Activated CD4-positive, alpha-beta T cell treated with anti-CD3 and anti-CD28 coated beads, Interleukin-2, amount 50 U/mL, for 1 hour (primary cell): Measurements from ENCODE around the gene RHBDD2.
"Not testable (repeated sequence)": the region's sequence is repeated elsewhere in the genome, so short reads cannot be mapped to it uniquely, and the experiment has no call there.

Experiments
- DNase-seq: peaks from one replicate; pipeline ENCODE4 v3.0.0-alpha.2; 2020

Gene RHBDD2

GRCh38 chr7:75866489-75867389, 12.1 kb upstream of the RHBDD2 start:
- DNase-seq = peak; percentile 41

- DNase-seq = no peak
Observed at GRCh38 chr7:75867390-75867717, 11.5 kb upstream of the RHBDD2 start.

DNA sequence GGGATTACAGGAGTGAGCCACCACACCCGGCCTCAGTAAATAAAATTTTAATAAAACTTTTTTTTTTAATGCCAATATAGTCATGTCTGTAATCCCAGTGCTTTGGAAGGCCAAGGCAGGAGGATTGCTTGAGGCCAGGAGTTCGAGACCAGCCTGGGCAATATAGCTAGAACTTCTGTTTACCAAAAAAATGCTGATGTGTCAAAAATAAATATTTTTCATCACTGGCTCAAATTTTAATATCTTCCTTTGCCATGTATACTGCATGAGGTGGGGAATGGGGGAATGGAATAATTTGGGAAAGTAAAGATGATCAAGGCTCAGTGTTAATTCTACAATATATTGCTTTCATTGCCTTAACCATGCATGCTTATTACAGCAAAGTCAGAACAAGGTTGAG, 10.7 kb upstream of the RHBDD2 start:
- no peak for DNase-seq

- DNase-seq = no peak
Observed at GRCh38 chr7:75869776-75870379, 9.0 kb upstream of the RHBDD2 start.

DNA sequence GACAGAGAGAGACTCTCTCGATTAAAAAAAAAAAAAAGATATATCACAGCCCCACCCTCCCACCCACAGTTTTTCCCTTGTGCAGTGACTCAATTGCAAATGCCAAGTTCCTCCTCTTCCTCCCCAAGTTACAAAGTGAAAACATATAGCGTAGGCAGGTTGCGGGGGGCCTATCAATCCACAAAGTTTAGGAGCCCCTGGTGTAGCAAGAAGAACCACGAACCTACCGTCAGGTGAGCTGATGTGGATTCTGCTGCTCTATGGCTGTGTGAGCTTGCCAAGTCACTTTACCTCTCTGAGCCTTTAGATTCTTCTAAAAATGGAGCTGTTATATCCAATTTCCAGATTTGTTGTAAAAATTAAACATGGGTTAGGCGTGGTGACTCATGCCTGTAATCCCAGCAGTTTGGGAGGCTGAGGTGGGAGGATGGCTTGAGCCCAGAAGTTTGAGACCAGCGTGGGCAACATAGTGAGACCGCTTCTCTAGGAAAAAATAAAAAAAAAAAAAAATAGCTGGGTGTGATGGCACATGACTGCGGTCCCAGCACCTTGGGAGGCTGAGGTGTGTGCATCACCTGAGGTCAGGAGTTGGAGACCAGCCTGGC, 8.2 kb upstream of the RHBDD2 start:
- no peak for DNase-seq

GRCh38 chr7:75872073-75872782, 6.6 kb upstream of the RHBDD2 start:
- no peak for DNase-seq

GRCh38 chr7:75874180-75874579, 4.7 kb upstream of the RHBDD2 start:
- not testable (repeated sequence) for DNase-seq

DNA sequence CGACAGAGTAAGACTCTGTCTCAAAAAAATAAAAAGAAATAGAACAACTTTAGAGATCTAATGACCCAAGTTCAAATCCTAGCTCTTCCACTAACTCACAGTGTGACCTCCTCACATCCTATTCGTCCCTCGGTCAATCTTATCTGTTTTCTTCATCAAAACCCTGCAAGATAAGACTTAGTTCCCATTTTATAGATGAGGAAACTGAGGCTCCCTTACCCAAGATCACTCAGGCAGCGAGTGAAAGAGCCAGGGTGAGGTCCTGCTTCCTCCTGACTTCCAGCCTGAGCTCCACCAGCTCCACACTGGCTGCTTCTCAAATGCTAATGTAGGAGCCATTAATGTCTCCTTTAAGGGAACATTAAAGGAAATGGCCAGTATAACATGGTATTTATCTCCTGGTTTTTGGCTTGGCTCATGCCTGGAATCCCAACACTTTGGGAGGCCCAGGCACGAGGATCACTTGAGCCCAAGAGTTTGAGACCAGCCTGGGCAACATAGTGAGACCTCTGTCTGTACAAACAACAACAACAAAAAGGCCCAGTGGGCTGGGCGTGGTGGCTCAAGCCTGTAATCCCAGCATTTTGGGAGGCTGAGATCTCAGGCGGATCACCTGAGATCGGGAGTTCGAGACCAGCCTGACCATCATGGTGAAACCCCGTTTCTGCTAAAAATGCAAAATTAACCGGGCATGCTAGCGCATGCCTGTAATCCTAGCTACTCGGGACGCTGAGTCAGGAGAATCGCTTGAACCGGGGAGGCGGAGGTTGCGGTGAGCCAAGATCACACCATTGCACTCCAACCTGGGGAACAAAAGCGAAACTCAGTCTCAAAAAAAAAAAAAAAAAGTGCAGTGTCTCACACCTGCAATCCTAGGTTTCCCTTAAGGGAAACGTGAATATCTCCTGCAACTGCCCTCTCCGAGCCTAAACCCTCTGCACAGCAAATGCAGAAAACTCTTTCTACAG, 3.4 kb upstream of the RHBDD2 start:
- no peak for DNase-seq

DNA sequence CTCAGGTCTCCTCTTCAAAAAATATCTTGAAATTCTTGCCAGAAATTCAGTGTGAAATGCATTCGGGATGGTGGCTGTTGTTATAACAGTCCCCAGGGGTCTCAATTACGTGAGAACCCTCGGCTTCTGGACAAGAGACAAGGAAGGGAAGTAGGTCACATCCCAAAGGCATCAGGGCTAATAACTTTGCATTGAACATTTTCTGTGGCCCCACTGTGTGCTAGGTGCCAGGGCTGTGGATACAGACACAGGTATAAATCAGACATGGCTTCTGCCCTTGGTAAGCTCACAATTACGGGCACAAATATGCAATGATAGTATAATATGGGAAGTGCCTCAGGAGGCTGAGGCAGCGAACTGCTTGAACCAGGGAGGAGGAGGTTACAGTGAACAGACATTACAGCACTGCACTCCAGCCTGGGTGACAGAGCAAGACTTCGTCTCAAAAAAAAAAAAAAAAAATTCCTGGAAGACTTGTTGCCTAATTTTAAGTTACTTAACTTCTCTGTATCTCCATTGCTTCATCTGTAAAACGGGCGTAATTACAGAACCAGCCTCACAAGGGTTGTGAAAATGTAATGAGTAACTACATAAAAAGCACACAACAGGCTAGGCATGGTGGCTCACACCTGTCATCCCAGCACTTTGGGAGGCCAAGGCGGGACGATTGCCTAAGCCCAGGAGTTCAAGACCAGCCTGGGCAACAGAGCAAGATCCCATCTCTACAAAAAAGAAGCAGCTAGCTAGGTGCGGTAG, 2.5 kb upstream of the RHBDD2 start:
- DNase-seq = no peak

DNA sequence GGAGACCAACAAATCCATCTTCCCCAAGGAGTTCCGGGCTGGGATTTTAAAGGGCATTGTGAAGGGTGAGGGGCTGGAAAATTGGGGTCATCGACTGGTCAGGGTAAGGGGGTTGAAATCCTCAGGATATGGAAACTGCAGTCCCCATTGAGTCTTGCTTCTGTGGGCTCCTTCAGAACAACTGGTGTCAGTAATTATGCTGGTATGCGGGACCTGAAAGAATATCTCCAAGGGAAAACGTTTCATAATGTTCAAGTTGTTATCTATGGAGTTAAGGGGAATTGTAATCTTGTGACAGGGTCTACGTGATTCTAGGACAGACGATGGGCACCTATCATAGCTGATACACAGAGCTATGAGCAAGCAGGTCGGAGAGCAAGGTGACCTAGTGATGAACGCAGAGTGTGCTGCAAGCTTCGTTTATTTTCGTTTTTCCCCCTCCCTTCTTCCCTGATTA, 494 bp upstream of the RHBDD2 start:
- DNase-seq = no peak

GRCh38 chr7:75879771-75880184, 944 bp downstream of the RHBDD2 start:
- DNase-seq = peak; percentile 38

- DNase-seq = no peak
Observed at GRCh38 chr7:75880242-75880641, 1.4 kb downstream of the RHBDD2 start.

GRCh38 chr7:75881436-75882095, 2.7 kb downstream of the RHBDD2 start:
- no peak for DNase-seq

- not testable (repeated sequence) for DNase-seq
Observed at GRCh38 chr7:75883265-75883824, 4.5 kb downstream of the RHBDD2 start.

GRCh38 chr7:75884476-75884875, 5.6 kb downstream of the RHBDD2 start:
- DNase-seq = no peak

DNA sequence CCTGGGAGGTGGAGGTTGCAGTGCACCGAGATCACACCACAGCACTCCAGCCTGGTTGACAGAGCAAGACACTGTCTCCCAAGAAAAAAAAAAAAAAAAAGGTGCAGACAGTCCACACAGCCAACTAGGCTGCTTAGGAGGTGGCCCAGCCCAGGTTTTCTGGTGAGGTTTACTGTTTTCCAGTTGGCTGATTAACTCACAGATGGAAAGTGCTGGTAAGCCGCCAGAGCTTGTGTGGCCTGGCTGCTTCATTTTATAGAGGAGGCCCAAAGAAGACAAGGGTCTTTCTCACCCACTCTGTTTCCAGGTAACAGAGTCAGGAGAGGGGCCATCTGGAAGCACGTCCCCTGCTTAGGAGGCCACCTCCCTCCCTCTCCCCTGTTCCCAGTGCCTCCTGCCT, 6.2 kb downstream of the RHBDD2 start:
- DNase-seq = no peak

GRCh38 chr7:75887669-75888369, 9.0 kb downstream of the RHBDD2 start:
- no peak for DNase-seq

DNA sequence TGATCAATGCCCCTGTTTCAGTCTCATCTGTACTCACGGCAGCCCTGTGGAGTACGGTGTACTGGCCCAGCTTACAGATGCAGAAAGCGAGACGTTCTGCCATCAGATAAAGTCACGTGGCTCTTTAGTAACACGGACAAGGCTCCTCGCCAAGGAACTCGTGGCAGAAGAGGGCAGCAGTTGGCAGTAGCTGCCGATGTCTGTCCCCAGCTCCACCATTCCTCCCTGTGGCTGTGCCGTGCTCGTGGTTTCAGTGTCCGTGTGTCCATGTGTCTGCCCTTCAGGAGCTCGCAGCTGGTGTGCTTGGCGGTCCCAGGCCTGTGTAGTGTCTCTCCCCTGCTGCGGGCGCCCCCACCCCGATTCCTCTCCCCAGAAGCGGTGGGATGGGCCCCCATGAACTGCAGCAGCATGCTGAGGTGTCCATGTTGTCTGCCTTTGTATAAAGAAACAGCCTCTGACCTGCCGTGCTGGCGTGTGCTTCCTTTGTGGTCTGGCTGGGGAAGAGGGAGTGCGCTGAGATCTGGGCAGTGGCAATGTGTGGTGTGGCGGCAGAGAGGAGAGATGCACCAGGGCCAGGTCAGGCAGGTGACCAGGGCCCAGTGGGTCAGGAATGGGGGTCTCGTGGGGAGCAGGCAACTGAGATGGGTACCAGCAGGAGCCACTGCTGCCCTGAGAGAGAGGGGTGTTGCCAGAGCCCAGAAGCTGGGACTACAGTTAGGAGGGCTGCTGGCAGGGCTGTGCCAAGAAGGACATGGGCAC, 9.8 kb downstream of the RHBDD2 start:
- DNase-seq = no peak

GRCh38 chr7:75889223-75889825, 10.5 kb downstream of the RHBDD2 start:
- DNase-seq = no peak
